ENCODE data around the gene KLF11.
"Not testable (repeated sequence)": the region's sequence is repeated elsewhere in the genome, so short reads cannot be mapped to it uniquely, and the experiment has no call there.

The KLF11 gene

GRCh38 chr2:10009811-10010781 lies 33.3 kb upstream of the KLF11 start:
- no peak for DNase-seq (ENCODE audit: low read depth)

GRCh38 chr2:10010861-10011605 lies 32.3 kb upstream of the KLF11 start:
- not testable (repeated sequence) for DNase-seq (ENCODE audit: low read depth)

GRCh38 chr2:10011606-10012325 lies 31.6 kb upstream of the KLF11 start:
- not testable (repeated sequence) for DNase-seq (ENCODE audit: low read depth)

- DNase-seq (ENCODE audit: low read depth): not testable (repeated sequence)
Measured at GRCh38 chr2:10012366-10012962, 30.9 kb upstream of the KLF11 start.

GRCh38 chr2:10012963-10013461 lies 30.3 kb upstream of the KLF11 start:
- no peak for DNase-seq (ENCODE audit: low read depth)

- not testable (repeated sequence) for DNase-seq (ENCODE audit: low read depth)
Measured at GRCh38 chr2:10013651-10014417, 29.5 kb upstream of the KLF11 start.

GRCh38 chr2:10014418-10015190 lies 28.7 kb upstream of the KLF11 start:
- DNase-seq (ENCODE audit: low read depth): no peak

- not testable (repeated sequence) for DNase-seq (ENCODE audit: low read depth)
Measured at GRCh38 chr2:10015376-10015989, 27.9 kb upstream of the KLF11 start.

- DNase-seq (ENCODE audit: low read depth): no peak
Measured at GRCh38 chr2:10016001-10016801, 27.1 kb upstream of the KLF11 start.

GRCh38 chr2:10016802-10017258 lies 26.5 kb upstream of the KLF11 start:
- no peak for DNase-seq (ENCODE audit: low read depth)

- DNase-seq (ENCODE audit: low read depth): no peak
Measured at GRCh38 chr2:10017313-10017941, 25.9 kb upstream of the KLF11 start.

- DNase-seq (ENCODE audit: low read depth): no peak
Measured at GRCh38 chr2:10019174-10019573, 24.2 kb upstream of the KLF11 start.

GRCh38 chr2:10019602-10020400 lies 23.5 kb upstream of the KLF11 start:
- DNase-seq (ENCODE audit: low read depth): no peak

GRCh38 chr2:10022041-10022421 lies 21.3 kb upstream of the KLF11 start:
- no peak for DNase-seq (ENCODE audit: low read depth)

GRCh38 chr2:10022445-10022844 lies 20.9 kb upstream of the KLF11 start:
- no peak for DNase-seq (ENCODE audit: low read depth)

- no peak for DNase-seq (ENCODE audit: low read depth)
Measured at GRCh38 chr2:10022966-10023662, 20.2 kb upstream of the KLF11 start.
